Measurements from ENCODE around the gene ZNF526. TPM values are rescaled to one million over a fixed set of nuclear protein-coding genes. Genes with fewer than 3 reads are reported as not detected.

Gene ZNF526
- total and polyA plus RNA-seq, 2 experiments from 2014 or later = 8.8 to 9.2 TPM

GRCh38 chr19:42197375-42197817, 22.7 kb upstream of the ZNF526 start:
- Histone ChIP-seq H3K27ac (no peak overlapping the region), H3K4me3 (no peak overlapping the region)

GRCh38 chr19:42198676-42199439, 21.3 kb upstream of the ZNF526 start:
- no peak for TF ChIP-seq CTCF (IDR thresholded peaks at IDR 0.05; ENCODE audit: low read depth, low read length)
- Histone ChIP-seq H3K9me3 (ENCODE audit: low read depth) (no peaks in the 10 kb centered on the region), H3K4me1 (ENCODE audit: low read depth) (no peaks in the 10 kb centered on the region), H3K4me3 (no peak overlapping the region), H3K36me3 (peaks cover 23% of the 10 kb centered on the region), H3K27me3 (no peaks in the 10 kb centered on the region), H3K27ac (no peak overlapping the region)
- no peak for DNase-seq (ENCODE audit: low read depth in 1 of 2, low spot score in 1 of 2)

More at GRCh38 chr19:42197375-42197817, 22.7 kb upstream of the ZNF526 start:
- Histone ChIP-seq H3K27me3 (no peaks in the 10 kb centered on the region), H3K4me1 (ENCODE audit: low read depth) (no peaks in the 10 kb centered on the region), H3K36me3 (peaks cover 18% of the 10 kb centered on the region), H3K9me3 (ENCODE audit: low read depth) (no peaks in the 10 kb centered on the region)
- DNase-seq (ENCODE audit: low read depth in 1 of 2, low spot score in 1 of 2) = no peak
- TF ChIP-seq CTCF (IDR thresholded peaks at IDR 0.05; ENCODE audit: low read depth, low read length) = no peak

- TF ChIP-seq CTCF (IDR thresholded peaks at IDR 0.05; ENCODE audit: low read depth, low read length) = no peak
- no peak for DNase-seq (ENCODE audit: low read depth in 1 of 2, low spot score in 1 of 2)
These were observed 20.5 kb upstream of the ZNF526 start for GRCh38 chr19:42199440-42200115.

GRCh38 chr19:42200116-42200715, 19.9 kb upstream of the ZNF526 start:
- Histone ChIP-seq H3K36me3 (peaks cover 29% of the 10 kb centered on the region), H3K27ac (no peak overlapping the region), H3K4me1 (ENCODE audit: low read depth) (no peaks in the 10 kb centered on the region), H3K27me3 (no peaks in the 10 kb centered on the region), H3K9me3 (ENCODE audit: low read depth) (no peaks in the 10 kb centered on the region), H3K4me3 (no peak overlapping the region)
- no peak for DNase-seq (ENCODE audit: low read depth in 1 of 2, low spot score in 1 of 2)
- TF ChIP-seq CTCF (IDR thresholded peaks at IDR 0.05; ENCODE audit: low read depth, low read length) = no peak

More at GRCh38 chr19:42199440-42200115, 20.5 kb upstream of the ZNF526 start:
- H3K4me1 ChIP-seq (ENCODE audit: low read depth) = no peaks in the 10 kb centered on the region
- peaks cover 26% of the 10 kb centered on the region for H3K36me3 ChIP-seq
- H3K4me3 ChIP-seq = no peak overlapping the region
- H3K27ac ChIP-seq = no peak overlapping the region
- H3K9me3 ChIP-seq (ENCODE audit: low read depth) = no peaks in the 10 kb centered on the region
- H3K27me3 ChIP-seq = no peaks in the 10 kb centered on the region

- no peak for TF ChIP-seq CTCF (IDR thresholded peaks at IDR 0.05; ENCODE audit: low read depth, low read length)
- no peak overlapping the region for H3K4me3 ChIP-seq
- no peaks in the 10 kb centered on the region for H3K9me3 ChIP-seq (ENCODE audit: low read depth)
- no peaks in the 10 kb centered on the region for H3K4me1 ChIP-seq (ENCODE audit: low read depth)
- H3K27ac ChIP-seq = no peak overlapping the region
- peaks cover 37% of the 10 kb centered on the region for H3K36me3 ChIP-seq
- H3K27me3 ChIP-seq = no peaks in the 10 kb centered on the region
- DNase-seq (ENCODE audit: low read depth in 1 of 2, low spot score in 1 of 2) = no peak
These were observed 18.4 kb upstream of the ZNF526 start for GRCh38 chr19:42201489-42202289.
